Measurements from ENCODE around the gene C16orf90.

C16orf90 gene

DNA sequence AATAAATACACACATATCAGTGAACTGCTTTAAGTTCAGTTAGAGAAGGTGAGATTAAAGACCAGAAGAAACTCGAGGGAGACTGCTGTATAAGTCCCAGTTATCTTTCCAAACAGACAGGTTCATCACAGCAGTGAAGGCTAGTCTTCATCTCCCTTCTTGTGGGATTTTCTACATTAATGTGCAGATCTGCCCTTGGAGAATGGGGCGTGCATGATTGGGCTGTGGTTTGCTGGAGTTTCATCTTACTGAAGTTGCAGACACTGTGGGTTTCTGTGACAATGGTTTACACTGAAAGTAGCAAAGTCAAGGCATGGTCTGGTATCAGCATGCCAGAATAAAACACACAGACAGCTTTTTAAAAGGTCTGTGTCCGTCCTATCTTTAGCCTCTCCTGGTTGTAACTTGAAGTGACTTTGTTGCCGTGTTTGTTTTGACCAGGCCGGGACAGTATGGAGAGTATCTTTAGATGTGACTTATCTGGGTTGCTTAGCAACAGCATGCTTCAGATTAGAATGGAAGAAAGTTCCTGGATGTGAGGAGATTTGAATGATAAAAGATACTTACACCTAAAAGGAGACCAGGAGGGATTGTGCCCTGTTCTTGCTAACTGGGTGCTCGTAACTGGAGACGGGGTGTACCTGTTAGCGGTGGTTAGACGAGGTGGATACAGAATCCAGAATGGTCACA, 35.7 kb downstream of the C16orf90 start:
- H3K4me3 ChIP-seq (ENCODE audit: low read depth, low read length), result peak overlapping the region; percentile 74

DNA sequence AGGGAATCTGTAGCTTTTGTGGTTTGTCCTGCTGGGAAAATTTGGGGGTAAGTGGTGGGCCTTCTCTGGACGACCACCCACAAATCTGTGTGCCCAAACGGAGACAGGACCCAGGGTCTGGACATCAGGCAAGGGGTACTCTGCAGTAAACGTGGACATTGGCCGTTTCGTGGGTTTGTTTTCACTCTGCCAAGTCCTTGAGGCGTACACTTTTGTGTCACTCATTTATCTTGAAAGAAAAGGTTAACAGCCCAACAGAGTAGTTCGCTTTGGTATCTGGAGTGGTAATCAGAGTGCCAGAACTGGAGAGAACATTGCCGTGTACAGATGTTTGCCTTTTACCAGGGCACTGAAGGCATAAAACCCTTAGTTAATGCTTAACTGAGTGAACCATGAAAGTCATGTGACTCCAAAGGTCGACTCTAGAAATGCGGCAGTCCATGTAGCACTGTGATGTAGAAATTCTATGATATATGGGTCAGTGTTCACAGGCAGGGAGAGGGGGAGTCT, 36.4 kb downstream of the C16orf90 start:
- peak; percentile 24 for DNase-seq (ENCODE audit: low read depth)
- TF ChIP-seq, protein P1, sequence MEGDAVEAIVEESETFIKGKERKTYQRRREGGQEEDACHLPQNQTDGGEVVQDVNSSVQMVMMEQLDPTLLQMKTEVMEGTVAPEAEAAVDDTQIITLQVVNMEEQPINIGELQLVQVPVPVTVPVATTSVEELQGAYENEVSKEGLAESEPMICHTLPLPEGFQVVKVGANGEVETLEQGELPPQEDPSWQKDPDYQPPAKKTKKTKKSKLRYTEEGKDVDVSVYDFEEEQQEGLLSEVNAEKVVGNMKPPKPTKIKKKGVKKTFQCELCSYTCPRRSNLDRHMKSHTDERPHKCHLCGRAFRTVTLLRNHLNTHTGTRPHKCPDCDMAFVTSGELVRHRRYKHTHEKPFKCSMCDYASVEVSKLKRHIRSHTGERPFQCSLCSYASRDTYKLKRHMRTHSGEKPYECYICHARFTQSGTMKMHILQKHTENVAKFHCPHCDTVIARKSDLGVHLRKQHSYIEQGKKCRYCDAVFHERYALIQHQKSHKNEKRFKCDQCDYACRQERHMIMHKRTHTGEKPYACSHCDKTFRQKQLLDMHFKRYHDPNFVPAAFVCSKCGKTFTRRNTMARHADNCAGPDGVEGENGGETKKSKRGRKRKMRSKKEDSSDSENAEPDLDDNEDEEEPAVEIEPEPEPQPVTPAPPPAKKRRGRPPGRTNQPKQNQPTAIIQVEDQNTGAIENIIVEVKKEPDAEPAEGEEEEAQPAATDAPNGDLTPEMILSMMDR (IDR thresholded peaks at IDR 0.05; ENCODE audit: insufficient read depth, low read depth, low read length, missing control alignments), result no peak
- H3K4me3 ChIP-seq (ENCODE audit: low read depth, low read length), result peak overlapping the region; percentile 74

More for the DNA sequence above, 35.7 kb downstream of the C16orf90 start:
- TF ChIP-seq, protein P1 (IDR thresholded peaks at IDR 0.05; ENCODE audit: insufficient read depth, low read depth, low read length, missing control alignments), result no peak
- DNase-seq (ENCODE audit: low read depth), result peak; percentile 49

DNA sequence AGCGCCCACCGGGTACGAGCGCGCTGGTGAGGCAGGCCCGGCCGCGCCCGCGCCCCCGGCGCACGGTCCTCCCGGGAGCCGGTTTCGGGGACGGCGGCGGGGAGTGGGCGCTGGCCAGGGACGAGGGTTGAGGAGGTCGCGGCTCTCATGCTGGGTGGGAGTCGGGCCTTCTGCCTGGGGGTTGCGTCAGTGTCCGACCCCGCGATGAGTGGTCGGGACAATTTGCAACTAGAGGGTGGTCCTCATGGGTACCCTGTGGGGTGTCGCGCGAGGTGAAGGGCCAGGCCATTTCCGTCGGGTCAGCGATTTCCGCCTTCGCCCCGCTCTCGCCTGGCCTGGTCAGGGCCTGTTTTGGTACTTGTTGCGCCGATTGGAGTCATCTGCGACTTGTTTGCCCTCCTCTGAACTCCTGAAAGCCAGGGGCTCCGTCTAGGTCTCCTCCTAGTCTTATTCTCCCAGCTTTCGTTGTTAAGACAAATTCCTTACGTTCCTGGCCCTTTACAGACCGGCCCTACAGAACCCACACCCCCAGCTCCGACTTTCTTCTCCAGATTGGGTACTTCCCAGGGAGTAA, 36.9 kb downstream of the C16orf90 start:
- peak overlapping the region; percentile 74 for H3K4me3 ChIP-seq (ENCODE audit: low read depth, low read length)
- TF ChIP-seq, protein P1 (IDR thresholded peaks at IDR 0.05; ENCODE audit: insufficient read depth, low read depth, low read length, missing control alignments), result no peak
- peak; percentile 41 for DNase-seq (ENCODE audit: low read depth)

DNA sequence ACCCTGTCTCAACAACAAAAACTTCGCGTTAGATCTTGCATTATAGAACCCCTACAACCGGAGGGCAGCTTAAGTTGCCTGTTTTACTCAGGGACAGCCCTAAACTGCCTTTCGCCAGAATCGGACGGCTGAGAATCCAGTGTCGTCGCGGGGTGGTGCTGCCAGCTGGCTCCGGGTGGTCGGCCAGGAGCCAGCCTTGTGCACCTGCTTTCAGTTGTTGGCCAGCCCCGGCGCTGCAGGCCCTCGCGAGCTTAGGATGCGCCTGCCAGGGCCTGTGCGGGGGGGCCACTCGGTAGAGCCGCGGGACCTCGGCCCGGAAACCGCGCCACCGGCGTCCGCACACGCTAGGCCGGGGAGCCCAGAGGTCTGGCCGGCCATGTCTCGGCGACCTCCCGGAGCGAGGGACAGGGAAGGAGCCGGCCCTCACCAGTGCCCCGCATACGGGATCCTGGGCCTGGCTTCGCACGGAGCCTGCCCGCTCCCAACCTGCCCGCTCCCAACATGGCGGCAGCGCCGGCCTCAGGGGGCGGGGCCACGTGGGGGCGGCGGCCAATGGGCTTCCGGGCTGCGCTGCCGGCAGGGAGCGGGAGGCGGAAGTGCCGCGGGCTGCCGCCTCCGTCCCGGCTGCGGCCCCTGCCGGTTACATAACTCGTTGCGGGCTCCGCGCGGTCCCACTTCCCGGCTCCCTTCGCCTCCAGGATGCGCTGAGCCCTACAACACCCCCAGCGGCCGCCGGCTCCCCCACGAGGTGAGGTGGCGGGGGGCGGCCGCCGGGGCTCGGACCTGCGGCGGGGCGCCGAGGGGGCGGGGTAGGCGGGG, 37.6 kb downstream of the C16orf90 start:
- peak overlapping the region; percentile 74 for H3K4me3 ChIP-seq (ENCODE audit: low read depth, low read length)
- DNase-seq (ENCODE audit: low read depth), result peak; percentile 96
- TF ChIP-seq, protein P1 (IDR thresholded peaks at IDR 0.05; ENCODE audit: insufficient read depth, low read depth, low read length, missing control alignments), result peak; percentile 58

DNA sequence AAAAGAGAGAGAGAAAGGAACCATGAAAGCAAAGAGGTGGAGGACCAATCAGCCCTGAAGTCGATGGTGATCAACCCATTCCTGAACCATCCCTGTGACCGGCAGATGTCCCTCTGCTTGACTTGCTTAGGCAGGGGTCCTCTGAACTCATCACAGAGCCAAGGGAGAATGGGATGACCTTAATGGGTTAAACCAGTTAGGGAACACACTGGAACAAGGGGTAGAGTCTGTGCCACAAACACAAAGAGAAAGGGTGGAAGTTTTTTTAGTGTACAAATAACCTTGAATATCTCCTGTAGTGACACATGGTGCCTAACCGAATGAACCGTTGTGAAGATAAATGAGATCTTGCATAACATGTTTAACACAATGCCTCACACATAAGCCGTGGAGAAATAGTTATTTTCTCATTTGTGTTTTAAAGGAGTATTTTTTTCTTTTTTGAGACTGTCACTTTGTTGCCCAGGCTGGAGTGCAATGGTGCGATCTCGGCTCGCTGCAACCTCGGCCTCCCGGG, 40.6 kb downstream of the C16orf90 start:
- TF ChIP-seq, protein P1 (IDR thresholded peaks at IDR 0.05; ENCODE audit: insufficient read depth, low read depth, low read length, missing control alignments), result no peak
- DNase-seq (ENCODE audit: low read depth), result no peak
- H3K4me3 ChIP-seq (ENCODE audit: low read depth, low read length), result no peak overlapping the region

DNA sequence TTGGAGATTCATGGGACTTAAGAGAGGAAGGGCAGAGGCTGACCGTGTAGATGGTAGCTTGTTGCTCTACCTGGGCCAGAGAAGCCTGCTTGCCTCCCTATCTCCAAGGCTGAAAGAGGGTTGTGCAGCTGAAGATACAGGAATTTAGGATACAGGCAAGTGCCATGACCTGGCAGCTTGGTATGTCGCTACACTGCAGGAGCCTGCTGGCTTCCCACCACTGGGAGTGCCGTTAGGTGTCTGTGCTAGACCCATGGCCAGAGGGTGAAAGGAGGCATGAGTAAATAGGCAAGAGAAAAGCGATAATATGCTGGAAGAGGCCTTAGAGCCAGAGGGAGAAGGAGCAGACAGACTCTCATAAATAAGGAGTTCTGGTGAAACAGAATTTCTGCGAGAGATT, 41.2 kb downstream of the C16orf90 start:
- no peak overlapping the region for H3K4me3 ChIP-seq (ENCODE audit: low read depth, low read length)
- TF ChIP-seq, protein P1 (IDR thresholded peaks at IDR 0.05; ENCODE audit: insufficient read depth, low read depth, low read length, missing control alignments), result no peak
- no peak for DNase-seq (ENCODE audit: low read depth)
